GM15510 (cell line): ENCODE data around the gene GNAQ.

Source experiments
- POLR2A ChIP-seq: IDR thresholded peaks from 3 replicates; pipeline ENCODE4 v1.6.1; 2011; ENCODE audit warnings: borderline replicate concordance; ENCODE audit not compliant: insufficient read length; ENCODE audit errors: extremely low read depth

GNAQ gene

GRCh38 chr9:77705636-77706035, 326.0 kb downstream of the GNAQ start:
- TF ChIP-seq POLR2A: no peak

DNA sequence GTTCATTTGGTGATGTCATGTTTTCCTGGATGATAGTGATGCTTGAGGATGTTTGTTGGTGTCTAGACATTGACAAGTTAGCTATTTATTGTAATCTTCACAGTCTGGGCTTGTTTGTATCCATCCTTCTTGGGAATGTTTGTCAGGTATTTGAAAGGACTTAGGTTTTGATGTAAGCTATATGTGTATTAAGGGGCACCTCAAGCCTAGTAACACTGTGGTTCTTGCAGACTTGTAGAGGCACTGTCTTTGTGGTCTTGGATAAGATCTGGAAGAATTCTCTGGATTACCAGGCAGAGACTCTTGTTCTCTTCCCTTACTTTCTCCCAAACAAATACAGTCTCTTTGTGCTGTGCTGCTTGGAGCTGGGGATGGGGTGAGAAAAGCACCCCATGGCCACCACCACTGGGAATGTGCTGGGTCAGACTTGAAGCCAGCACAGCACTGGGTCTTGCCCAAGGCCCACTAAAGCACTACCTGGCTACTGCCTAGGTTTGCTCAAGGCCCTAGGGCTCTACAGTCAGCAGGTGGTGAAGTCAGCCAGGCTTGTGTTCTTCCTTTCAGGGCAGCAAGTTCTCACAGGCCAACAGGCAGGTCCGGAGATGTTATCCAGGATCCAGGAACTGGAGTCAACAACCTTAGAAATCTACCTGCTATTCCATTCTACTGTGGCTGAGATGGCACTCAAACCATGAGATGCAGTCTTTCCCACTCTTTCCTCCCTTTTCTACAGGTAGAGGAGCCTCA, 334.2 kb downstream of the GNAQ start:
- TF ChIP-seq POLR2A: no peak

DNA sequence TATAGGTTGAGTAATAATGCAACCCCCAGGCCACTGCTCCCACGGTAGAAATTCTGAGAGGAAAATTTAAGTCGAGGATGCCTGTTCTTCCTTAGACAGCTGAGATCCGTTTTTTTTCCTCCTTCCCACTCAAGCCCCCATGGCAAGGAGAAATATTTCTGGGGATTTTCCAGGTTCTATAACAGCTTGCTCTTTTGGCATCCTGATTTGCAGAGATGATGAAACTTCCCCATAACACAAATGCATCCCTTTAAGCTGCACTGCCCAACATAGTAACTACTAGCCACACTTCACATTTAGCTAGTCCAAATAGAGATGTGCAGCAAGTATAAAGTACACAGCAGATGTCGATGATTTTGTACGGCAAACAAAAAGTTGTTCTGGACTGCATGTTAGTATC, 351.0 kb downstream of the GNAQ start:
- TF ChIP-seq POLR2A: no peak

GRCh38 chr9:77679661-77680368, 351.8 kb downstream of the GNAQ start:
- no peak for TF ChIP-seq POLR2A

DNA sequence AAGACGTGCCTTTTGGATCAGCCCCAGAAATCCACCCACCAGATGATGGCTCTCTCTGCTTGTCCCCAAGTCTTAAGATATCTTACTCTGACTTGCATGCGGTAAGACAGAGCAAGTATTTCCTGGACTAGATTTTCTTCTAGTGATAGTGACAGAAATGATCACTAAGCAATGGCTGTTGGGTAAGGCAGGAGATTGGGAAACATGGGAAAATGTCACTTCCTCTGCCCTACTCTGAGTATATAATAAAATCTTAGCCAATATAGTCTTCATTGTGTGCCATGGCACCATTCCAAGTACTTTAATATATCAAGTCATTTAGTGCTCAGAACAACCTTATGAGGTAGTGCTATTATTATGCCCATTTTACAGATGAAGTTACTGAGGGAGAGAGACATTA, 352.5 kb downstream of the GNAQ start:
- no peak for TF ChIP-seq POLR2A

GRCh38 chr9:77677957-77678535, 353.6 kb downstream of the GNAQ start:
- no peak for TF ChIP-seq POLR2A

- TF ChIP-seq POLR2A: no peak
These were observed 354.2 kb downstream of the GNAQ start for GRCh38 chr9:77677397-77677796.

GRCh38 chr9:77673941-77674791, 357.4 kb downstream of the GNAQ start:
- TF ChIP-seq POLR2A: no peak

DNA sequence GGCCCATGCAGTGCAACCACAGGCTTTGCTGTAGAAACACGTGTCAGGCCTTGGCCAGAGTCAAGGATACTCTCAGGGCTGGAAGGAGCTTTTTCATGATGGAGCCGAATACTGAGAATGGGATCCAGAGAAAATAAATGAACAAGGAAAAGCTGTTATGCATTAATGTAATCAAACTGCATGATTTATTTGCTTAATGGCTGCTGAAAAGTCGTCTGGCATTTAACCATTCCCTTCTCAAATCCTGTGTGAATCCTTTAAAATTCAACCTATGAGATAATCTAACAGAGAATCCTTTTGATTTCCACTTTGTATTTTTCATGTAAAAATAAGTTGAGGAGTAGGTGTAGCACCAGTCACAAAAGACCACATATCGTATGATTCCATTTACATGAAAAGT, 359.4 kb downstream of the GNAQ start:
- no peak for TF ChIP-seq POLR2A

GRCh38 chr9:77667151-77667550, 364.5 kb downstream of the GNAQ start:
- no peak for TF ChIP-seq POLR2A
